ENCODE measurements around the gene TSPAN18. TPM values are rescaled to one million over a fixed set of nuclear protein-coding genes. Genes with fewer than 3 reads are reported as not detected.

The TSPAN18 gene
- total RNA-seq, 1 experiment from 2014 or later: 18.3 TPM

DNA sequence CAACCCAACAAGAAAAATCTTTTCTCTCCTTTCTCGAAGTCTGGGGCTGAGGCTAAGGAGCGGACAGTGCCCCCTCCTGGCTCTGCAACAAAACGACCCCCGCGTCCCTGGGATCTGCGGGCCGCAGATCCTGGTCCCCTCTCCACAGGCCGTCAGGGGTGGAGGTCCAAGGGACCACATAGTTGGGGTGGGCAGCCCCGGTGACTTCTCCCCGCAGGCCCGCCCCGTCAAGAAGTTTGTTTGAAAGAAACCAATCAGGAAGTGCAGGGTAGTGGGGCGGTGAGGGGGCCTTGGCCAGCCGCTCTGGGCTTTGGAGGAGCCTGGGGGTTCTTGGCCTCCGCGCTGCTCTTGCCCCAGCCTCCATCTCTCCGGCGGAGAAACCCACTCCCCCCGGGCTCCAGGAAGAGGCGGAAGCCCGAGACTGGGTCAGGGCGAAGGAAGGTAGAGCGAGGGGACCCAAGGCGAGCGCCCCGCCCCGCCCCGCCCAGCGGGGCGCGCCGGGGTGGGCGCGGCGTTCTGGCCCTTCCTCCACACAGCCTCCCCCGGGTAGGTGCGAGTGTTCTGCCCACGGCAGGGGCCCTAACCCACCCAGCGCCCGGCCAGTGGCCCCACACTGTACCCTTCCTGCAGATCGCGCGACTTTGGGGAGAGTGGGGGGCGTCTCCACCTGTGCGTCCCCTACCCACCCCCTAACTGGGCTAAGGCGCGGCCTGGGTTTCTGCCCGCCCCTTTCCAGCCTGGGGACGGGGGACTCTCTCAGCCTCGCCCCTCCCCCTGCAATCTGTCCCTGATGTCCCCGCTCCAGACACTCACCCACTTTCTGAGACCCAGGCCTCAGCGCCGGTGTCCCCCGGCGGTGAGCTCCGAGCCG, 222.6 kb downstream of the TSPAN18 start:
- Histone ChIP-seq H3K36me3 (ENCODE audit: control insufficient read depth in 1 of 2, insufficient read depth in 2 of 2, low read length in 2 of 2) (no peaks in the 10 kb centered on the region), H3K27ac (ENCODE audit: low read depth, low read length) (peak overlapping the region; percentile 80), H3K4me3 (replicated peaks in 1 of 2; ENCODE audit: low read depth in 1 of 2, low read length in 2 of 2) (peak overlapping the region; percentile 87 to 89), H2AFZ (ENCODE audit: low read depth, low read length, poor library complexity, severe bottlenecking) (peak overlapping the region; percentile 2), H3K9me3 (ENCODE audit: control insufficient read depth in 1 of 2, insufficient read depth in 1 of 2, low read depth in 1 of 2, low read length in 2 of 2) (no peaks in the 10 kb centered on the region), H3K9ac (ENCODE audit: low read length) (peak overlapping the region; percentile 72), H3K4me1 (ENCODE audit: control insufficient read depth in 1 of 2, insufficient read depth in 2 of 2, low read length in 2 of 2) (peaks cover 3 to 15% of the 10 kb centered on the region in 2 experiments; a peak in 2 of 4 replicates), H3K9me2 (ENCODE audit: insufficient read depth) (no peaks in the 10 kb centered on the region), H3K4me2 (ENCODE audit: low read length) (peak overlapping the region; percentile 85), H3K27me3 (ENCODE audit: insufficient read depth, low read length) (no peaks in the 10 kb centered on the region), H3K79me2 (ENCODE audit: insufficient read depth, low read length) (peaks cover 16% of the 10 kb centered on the region; the same call in 1 of the 2 replicates), H4K20me1 (ENCODE audit: insufficient read depth) (no peaks in the 10 kb centered on the region)
- DNase-seq (ENCODE audit: low read depth, low spot score) (no peak), ATAC-seq (peak; percentile 61)
- ChIA-PET POLR2A (no interaction called here), CTCF (interaction anchor here (1.1 kb wide), 1 partner anchor 13 kb away, joined by 4 read pairs; no protein-coding TSS in a partner anchor), RAD21 (ENCODE audit: low non-redundant PET in 1 of 2, low total read pairs in 2 of 2, uncharacterized antibody in 2 of 2, unreplicated experiment in 2 of 2) (interaction anchor here in 1 of 2 experiments (0.7 kb wide), 1 partner anchor 18 kb away, joined by 3 read pairs; no protein-coding TSS in a partner anchor)
- intact Hi-C loops (cut with micrococcal nuclease): no loop called here
- TF ChIP-seq, protein P1, sequence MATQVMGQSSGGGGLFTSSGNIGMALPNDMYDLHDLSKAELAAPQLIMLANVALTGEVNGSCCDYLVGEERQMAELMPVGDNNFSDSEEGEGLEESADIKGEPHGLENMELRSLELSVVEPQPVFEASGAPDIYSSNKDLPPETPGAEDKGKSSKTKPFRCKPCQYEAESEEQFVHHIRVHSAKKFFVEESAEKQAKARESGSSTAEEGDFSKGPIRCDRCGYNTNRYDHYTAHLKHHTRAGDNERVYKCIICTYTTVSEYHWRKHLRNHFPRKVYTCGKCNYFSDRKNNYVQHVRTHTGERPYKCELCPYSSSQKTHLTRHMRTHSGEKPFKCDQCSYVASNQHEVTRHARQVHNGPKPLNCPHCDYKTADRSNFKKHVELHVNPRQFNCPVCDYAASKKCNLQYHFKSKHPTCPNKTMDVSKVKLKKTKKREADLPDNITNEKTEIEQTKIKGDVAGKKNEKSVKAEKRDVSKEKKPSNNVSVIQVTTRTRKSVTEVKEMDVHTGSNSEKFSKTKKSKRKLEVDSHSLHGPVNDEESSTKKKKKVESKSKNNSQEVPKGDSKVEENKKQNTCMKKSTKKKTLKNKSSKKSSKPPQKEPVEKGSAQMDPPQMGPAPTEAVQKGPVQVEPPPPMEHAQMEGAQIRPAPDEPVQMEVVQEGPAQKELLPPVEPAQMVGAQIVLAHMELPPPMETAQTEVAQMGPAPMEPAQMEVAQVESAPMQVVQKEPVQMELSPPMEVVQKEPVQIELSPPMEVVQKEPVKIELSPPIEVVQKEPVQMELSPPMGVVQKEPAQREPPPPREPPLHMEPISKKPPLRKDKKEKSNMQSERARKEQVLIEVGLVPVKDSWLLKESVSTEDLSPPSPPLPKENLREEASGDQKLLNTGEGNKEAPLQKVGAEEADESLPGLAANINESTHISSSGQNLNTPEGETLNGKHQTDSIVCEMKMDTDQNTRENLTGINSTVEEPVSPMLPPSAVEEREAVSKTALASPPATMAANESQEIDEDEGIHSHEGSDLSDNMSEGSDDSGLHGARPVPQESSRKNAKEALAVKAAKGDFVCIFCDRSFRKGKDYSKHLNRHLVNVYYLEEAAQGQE (IDR thresholded peaks at IDR 0.05; ENCODE audit: low read depth): no peak
- TF ChIP-seq, protein P2, sequence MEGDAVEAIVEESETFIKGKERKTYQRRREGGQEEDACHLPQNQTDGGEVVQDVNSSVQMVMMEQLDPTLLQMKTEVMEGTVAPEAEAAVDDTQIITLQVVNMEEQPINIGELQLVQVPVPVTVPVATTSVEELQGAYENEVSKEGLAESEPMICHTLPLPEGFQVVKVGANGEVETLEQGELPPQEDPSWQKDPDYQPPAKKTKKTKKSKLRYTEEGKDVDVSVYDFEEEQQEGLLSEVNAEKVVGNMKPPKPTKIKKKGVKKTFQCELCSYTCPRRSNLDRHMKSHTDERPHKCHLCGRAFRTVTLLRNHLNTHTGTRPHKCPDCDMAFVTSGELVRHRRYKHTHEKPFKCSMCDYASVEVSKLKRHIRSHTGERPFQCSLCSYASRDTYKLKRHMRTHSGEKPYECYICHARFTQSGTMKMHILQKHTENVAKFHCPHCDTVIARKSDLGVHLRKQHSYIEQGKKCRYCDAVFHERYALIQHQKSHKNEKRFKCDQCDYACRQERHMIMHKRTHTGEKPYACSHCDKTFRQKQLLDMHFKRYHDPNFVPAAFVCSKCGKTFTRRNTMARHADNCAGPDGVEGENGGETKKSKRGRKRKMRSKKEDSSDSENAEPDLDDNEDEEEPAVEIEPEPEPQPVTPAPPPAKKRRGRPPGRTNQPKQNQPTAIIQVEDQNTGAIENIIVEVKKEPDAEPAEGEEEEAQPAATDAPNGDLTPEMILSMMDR (IDR thresholded peaks at IDR 0.05 in 2 of 3, conservative IDR thresholded peaks at IDR 0.05 in 1 of 3; ENCODE audit: borderline replicate concordance in 1 of 3, insufficient read depth in 1 of 3, low read depth in 2 of 3, low read length in 2 of 3): peak; percentile 19 to 74 (median 74); a peak in 4 of 6 replicates
- peak; percentile 23; the same call in 1 of the 2 replicates for TF ChIP-seq POLR2AphosphoS5 (IDR thresholded peaks at IDR 0.05; ENCODE audit: low read depth, low read length)
- TF ChIP-seq CBX3 (IDR thresholded peaks at IDR 0.05; ENCODE audit: low read depth): no peak
- no TSS peak for BruUV-seq (replicated peaks)

All from HCT116 (cell line).